ENCODE results near the gene AZU1. TPM values are rescaled to one million over a fixed set of nuclear protein-coding genes. Genes with fewer than 3 reads are reported as not detected.

AZU1 gene
- total and polyA plus RNA-seq, 7 donors: 0.69 TPM; not detected in 6

- Histone ChIP-seq H3K36me3 (ENCODE audit: insufficient read depth in 1 of 2, low read depth in 1 of 2) (peaks cover 15 to 61% of the 10 kb centered on the region in 2 donors), H3K4me1 (peaks cover 51% of the 10 kb centered on the region), H3K4me3 (peak overlapping the region; percentile 81), H3K27me3 (ENCODE audit: insufficient read depth in 3 of 3, low read length in 2 of 3) (no peaks in the 10 kb centered on the region), H3K9me3 (no peaks in the 10 kb centered on the region), H3K27ac (peak overlapping the region; percentile 60)
- 14 to 30% (median 15%) methylated on average over 27 to 28 of the region's 28 CpGs for WGBS, 3 donors
- peak in 1 of 2 donors; percentile 54 for DNase-seq
- intact Hi-C loops (cut with DNase I): loop anchor here in 1 of 2 donors (5.0 kb wide), 1 partner anchor 230 kb away; the partner anchor contains the start of gene BSG
- ATAC-seq: peak in 1 of 4 donors; percentile 31
- TF ChIP-seq CTCF (IDR thresholded peaks at IDR 0.05): no peak
Measured at GRCh38 chr19:802498-803098, 25.0 kb upstream of the AZU1 start.

- TF ChIP-seq CTCF (IDR thresholded peaks at IDR 0.05): no peak
- no peaks in the 10 kb centered on the region for H3K9me3 ChIP-seq
- H3K36me3 ChIP-seq (ENCODE audit: insufficient read depth in 1 of 2, low read depth in 1 of 2): peaks cover 15 to 66% of the 10 kb centered on the region in 2 donors
- ATAC-seq (no peak), DNase-seq (peak in 1 of 2 donors; percentile 12)
- intact Hi-C loops (cut with DNase I): loop anchor here in 1 of 2 donors (5.0 kb wide), 1 partner anchor 231 kb away; the partner anchor contains the start of gene BSG
- WGBS, 3 donors: 63 to 72% (median 68%) methylated on average over 17 of the region's 17 CpGs
- H3K4me3 ChIP-seq: peak overlapping the region; percentile 81
- H3K27ac ChIP-seq: peak overlapping the region; percentile 60
- H3K4me1 ChIP-seq: peaks cover 51% of the 10 kb centered on the region
- no peaks in the 10 kb centered on the region for H3K27me3 ChIP-seq (ENCODE audit: insufficient read depth in 3 of 3, low read length in 2 of 3)
Measured at GRCh38 chr19:803099-803561, 24.5 kb upstream of the AZU1 start.

GRCh38 chr19:803686-804418, 23.8 kb upstream of the AZU1 start:
- no peak for TF ChIP-seq CTCF (IDR thresholded peaks at IDR 0.05)
- Histone ChIP-seq H3K9me3 (no peaks in the 10 kb centered on the region), H3K27ac (no peak overlapping the region), H3K27me3 (ENCODE audit: insufficient read depth in 3 of 3, low read length in 2 of 3) (no peaks in the 10 kb centered on the region), H3K36me3 (ENCODE audit: insufficient read depth in 1 of 2, low read depth in 1 of 2) (peaks cover 17 to 73% of the 10 kb centered on the region in 2 donors), H3K4me1 (peaks cover 51% of the 10 kb centered on the region), H3K4me3 (no peak overlapping the region)
- ATAC-seq (no peak), DNase-seq (peak in 1 of 2 donors; percentile 52)
- intact Hi-C loops (cut with DNase I): loop anchor here in 1 of 2 donors (5.0 kb wide), 1 partner anchor 232 kb away; the partner anchor contains the start of gene BSG
- WGBS, 3 donors: 77 to 81% (median 79%) methylated on average over 31 of the region's 31 CpGs

- Histone ChIP-seq H3K4me3 (no peak overlapping the region), H3K36me3 (ENCODE audit: insufficient read depth in 1 of 2, low read depth in 1 of 2) (peaks cover 17 to 75% of the 10 kb centered on the region in 2 donors), H3K27ac (no peak overlapping the region), H3K9me3 (no peaks in the 10 kb centered on the region), H3K4me1 (peaks cover 43% of the 10 kb centered on the region), H3K27me3 (ENCODE audit: insufficient read depth in 3 of 3, low read length in 2 of 3) (no peaks in the 10 kb centered on the region)
- DNase-seq: peak in 1 of 2 donors; percentile 13
- intact Hi-C loops (cut with DNase I): loop anchor here in 1 of 2 donors (5.0 kb wide), 1 partner anchor 232 kb away; the partner anchor contains the start of gene BSG
- TF ChIP-seq CTCF (IDR thresholded peaks at IDR 0.05): no peak
- ATAC-seq: no peak
- 91 to 92% (median 91%) methylated on average over 53 of the region's 53 CpGs for WGBS, 3 donors
Measured at GRCh38 chr19:804419-805165, 23.0 kb upstream of the AZU1 start.
